ENCODE measurements around the gene MCM5.

DNA sequence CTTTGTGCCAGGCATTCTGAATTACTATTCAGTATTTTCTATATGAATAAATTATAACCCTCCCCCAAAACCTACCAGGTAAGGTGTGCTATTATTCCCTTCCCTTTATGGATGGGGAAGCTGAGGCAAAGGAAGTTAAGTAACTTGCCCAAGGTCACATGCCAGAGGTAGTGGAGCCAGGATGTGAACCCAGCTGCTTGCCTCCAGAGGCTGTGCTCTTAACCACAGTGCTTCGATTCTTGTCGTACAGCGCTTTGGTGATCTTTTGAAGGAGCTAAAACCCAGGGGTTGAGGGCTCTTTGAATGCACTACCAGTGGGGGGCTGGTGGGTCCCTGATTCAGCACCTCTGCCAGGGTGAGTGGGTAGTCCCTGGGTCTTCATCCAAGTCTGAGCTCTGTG, 18.8 kb downstream of the MCM5 start:
- TF ChIP-seq TAF1 (IDR thresholded peaks at IDR 0.05; ENCODE audit: low read depth, low read length), result no peak
- no peak for TF ChIP-seq POLR2A (IDR thresholded peaks at IDR 0.05; ENCODE audit: low read depth, low read length)
- no peak for TF ChIP-seq POLR2AphosphoS5 (IDR thresholded peaks at IDR 0.05; ENCODE audit: low read depth, low read length)
